Neural crest cell (in vitro differentiated cells): ENCODE results near the gene SPAG16. TPM values are rescaled to one million over a fixed set of nuclear protein-coding genes. Genes with fewer than 3 reads are reported as not detected.

Experiments used
- DNase-seq: peaks from one replicate; pipeline ENCODE4 v3.0.0; 2021; ENCODE audit warnings: low read depth, mixed read lengths, low spot score
- H3K27ac Mint-ChIP-seq: one replicate; pipeline ENCODE4 v1.8.0; 2021; ENCODE audit warnings: mild to moderate bottlenecking, mixed read lengths; ENCODE audit not compliant: unreplicated experiment
- H3K27me3 Mint-ChIP-seq: 2 replicates; pipeline ENCODE4 v1.8.0; 2021; ENCODE audit warnings: low read depth, mild to moderate bottlenecking, mixed read lengths
- H3K36me3 Mint-ChIP-seq: 2 replicates; pipeline ENCODE4 v1.8.0; 2021; ENCODE audit warnings: low read depth, mild to moderate bottlenecking, mixed read lengths
- H3K4me1 Mint-ChIP-seq: 2 replicates; pipeline ENCODE4 v1.8.0; 2021; ENCODE audit warnings: mixed read lengths
- H3K4me3 Mint-ChIP-seq: one replicate; pipeline ENCODE4 v1.8.0; 2021; ENCODE audit warnings: mild to moderate bottlenecking, mixed read lengths
- H3K9me3 Mint-ChIP-seq: 2 replicates; pipeline ENCODE4 v1.8.0; 2021; ENCODE audit warnings: mixed read lengths
- total RNA-seq: library from RNA; stranded (reverse); gene quantifications from 2 replicates; pipeline ENCODE4 v1.2.1, GENCODE V29; 2021
- TF ChIP-seq, protein P1 (sequence below): fragments of 200-600 bp; sonication (generic); conservative IDR thresholded peaks from 2 replicates; pipeline ENCODE4 v1.5.0; 2021; ENCODE audit warnings: antibody characterized with exemption, mild to moderate bottlenecking

SPAG16 gene
- total RNA-seq, 1 donor from 2014 or later: 29.0 TPM

DNA sequence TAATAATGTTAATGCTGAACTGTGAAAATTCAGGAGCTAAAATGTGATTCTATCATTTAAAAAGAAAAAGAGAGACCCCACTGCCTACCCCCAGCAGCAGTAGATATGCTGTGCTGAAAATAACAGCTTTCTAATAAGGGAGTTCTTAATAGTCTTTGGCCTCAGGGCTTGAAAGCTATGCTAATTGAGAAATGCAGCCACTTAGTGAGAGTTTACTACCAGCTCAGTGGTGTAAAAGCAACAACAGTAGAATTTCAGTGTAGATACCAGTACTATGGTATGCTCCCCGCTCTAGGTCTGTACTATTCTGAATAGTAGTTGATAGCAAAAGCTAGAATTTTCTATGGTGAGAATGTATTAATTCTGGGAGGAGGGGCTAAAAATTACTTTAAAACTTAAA lies 823.5 kb downstream of the SPAG16 start:
- Mint-ChIP-seq H3K27ac (no peak overlapping the region), H3K4me1 (peaks cover 4% of the 10 kb centered on the region), H3K27me3 (no peaks in the 10 kb centered on the region), H3K36me3 (peaks cover 11% of the 10 kb centered on the region), H3K4me3 (no peak overlapping the region), H3K9me3 (peaks cover 14% of the 10 kb centered on the region)
- DNase-seq: no peak
- TF ChIP-seq, protein P1, sequence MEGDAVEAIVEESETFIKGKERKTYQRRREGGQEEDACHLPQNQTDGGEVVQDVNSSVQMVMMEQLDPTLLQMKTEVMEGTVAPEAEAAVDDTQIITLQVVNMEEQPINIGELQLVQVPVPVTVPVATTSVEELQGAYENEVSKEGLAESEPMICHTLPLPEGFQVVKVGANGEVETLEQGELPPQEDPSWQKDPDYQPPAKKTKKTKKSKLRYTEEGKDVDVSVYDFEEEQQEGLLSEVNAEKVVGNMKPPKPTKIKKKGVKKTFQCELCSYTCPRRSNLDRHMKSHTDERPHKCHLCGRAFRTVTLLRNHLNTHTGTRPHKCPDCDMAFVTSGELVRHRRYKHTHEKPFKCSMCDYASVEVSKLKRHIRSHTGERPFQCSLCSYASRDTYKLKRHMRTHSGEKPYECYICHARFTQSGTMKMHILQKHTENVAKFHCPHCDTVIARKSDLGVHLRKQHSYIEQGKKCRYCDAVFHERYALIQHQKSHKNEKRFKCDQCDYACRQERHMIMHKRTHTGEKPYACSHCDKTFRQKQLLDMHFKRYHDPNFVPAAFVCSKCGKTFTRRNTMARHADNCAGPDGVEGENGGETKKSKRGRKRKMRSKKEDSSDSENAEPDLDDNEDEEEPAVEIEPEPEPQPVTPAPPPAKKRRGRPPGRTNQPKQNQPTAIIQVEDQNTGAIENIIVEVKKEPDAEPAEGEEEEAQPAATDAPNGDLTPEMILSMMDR: no peak

DNA sequence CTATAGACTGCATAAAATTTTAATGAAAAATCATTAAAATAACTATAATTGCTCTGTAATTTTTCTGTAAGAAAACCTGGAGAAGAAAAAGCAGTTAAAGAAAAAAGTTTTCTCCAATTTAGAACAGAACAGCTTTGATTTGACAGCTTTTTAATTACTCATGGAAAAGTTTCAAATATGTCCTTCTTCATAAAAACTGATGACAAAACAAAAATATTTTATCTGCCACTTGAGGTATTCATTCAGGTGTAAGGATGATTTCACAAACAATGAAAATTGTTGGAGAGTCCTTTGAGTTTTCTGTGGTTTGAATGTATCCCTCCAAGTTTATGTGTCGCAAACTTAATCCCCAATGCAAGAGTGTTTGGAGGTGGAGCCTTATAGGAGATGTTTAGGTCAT lies 824.3 kb downstream of the SPAG16 start:
- Mint-ChIP-seq H3K4me1 (no peaks in the 10 kb centered on the region), H3K9me3 (peaks cover 14% of the 10 kb centered on the region), H3K4me3 (no peak overlapping the region), H3K36me3 (peaks cover 12% of the 10 kb centered on the region), H3K27me3 (no peaks in the 10 kb centered on the region), H3K27ac (no peak overlapping the region)
- TF ChIP-seq, protein P1: no peak
- no peak for DNase-seq

DNA sequence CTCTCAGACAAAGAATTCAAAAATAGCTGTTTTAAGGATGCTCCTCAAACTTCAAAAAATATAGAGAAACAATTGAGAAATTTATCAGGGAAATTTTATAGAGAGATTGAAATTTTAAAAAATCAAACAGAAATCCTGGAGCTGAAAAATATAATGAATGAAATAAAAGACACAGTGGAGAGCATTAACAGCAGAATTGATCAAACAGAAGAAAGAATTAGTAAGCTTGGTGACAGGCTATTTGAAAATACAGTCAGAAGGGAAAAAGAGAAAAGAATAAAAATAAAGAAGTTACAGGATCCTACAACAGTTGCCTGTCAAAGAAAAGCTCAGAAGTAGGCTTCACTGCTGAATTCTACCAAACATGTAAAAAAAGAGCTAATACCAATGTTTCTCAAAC lies 832.8 kb downstream of the SPAG16 start:
- peaks cover 23% of the 10 kb centered on the region for H3K36me3 Mint-ChIP-seq
- no peaks in the 10 kb centered on the region for H3K4me1 Mint-ChIP-seq
- H3K27ac Mint-ChIP-seq: no peak overlapping the region
- H3K27me3 Mint-ChIP-seq: no peaks in the 10 kb centered on the region
- TF ChIP-seq, protein P1: no peak
- no peak for DNase-seq
- peaks cover 15% of the 10 kb centered on the region for H3K9me3 Mint-ChIP-seq
- H3K4me3 Mint-ChIP-seq: no peak overlapping the region

DNA sequence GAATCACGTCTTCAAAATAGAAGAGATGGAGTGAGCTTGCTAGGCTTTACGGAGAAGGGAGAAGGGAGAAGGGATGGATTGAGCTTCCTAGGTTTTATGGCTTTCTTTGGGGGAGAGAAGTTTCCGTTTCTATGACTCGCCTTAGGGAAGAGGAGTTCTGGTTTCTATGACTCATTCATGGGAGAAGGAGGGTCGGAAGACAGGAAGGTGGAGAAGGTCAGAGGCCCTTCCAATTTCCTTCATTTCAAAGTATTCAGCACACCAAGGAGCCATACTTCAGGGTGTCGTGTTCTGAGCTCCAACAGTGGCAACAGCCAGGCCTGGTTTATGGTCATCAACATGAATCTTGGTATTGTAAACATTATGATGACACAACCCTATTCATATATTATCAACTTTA lies 841.9 kb downstream of the SPAG16 start:
- no peak overlapping the region for H3K27ac Mint-ChIP-seq
- no peaks in the 10 kb centered on the region for H3K27me3 Mint-ChIP-seq
- H3K4me3 Mint-ChIP-seq: no peak overlapping the region
- H3K9me3 Mint-ChIP-seq: no peaks in the 10 kb centered on the region
- peaks cover 19% of the 10 kb centered on the region for H3K4me1 Mint-ChIP-seq
- H3K36me3 Mint-ChIP-seq: no peaks in the 10 kb centered on the region
- DNase-seq: no peak
- TF ChIP-seq, protein P1: no peak

DNA sequence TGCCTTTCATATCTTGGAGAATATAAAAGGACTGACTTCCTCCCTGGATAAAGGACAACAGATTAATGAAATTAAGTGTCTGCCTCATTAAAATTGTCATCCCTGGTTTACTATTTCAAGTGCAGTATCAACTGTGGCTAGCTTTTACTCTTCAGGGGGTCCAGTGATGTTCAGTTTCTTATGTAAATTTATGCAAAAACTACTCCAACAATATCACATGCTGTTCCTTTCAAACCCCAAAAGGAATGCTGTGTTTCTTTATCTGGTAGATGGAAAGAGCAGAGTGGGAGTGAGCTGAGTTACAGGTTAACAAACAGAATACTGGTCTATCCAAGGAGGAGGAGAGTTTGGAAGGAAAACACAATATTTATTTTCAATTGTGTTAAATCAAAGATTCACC lies 842.9 kb downstream of the SPAG16 start:
- Mint-ChIP-seq H3K9me3 (no peaks in the 10 kb centered on the region), H3K36me3 (no peaks in the 10 kb centered on the region), H3K4me1 (peaks cover 19% of the 10 kb centered on the region), H3K27me3 (no peaks in the 10 kb centered on the region), H3K27ac (no peak overlapping the region), H3K4me3 (no peak overlapping the region)
- no peak for DNase-seq
- TF ChIP-seq, protein P1: no peak

DNA sequence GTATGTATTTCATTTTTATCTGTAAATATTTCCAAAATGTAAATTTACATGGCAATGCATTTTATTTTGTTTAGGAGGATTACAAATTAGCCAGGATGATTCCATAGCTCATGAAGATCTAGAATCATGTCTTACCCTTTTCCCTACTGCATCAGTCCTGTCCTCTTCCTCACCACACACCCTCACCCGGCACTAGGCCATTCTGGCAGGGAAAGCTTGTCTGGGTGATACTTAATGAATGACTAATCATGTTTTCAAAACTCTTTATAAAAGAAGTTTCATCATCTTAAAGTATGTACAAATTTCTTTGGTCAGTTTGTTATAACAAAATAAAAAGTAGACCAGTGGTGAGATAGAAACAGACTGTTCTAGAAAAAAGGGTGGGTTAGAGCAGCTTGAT lies 843.3 kb downstream of the SPAG16 start:
- no peak overlapping the region for H3K4me3 Mint-ChIP-seq
- TF ChIP-seq, protein P1: no peak
- H3K27ac Mint-ChIP-seq: no peak overlapping the region
- DNase-seq: no peak
- H3K9me3 Mint-ChIP-seq: no peaks in the 10 kb centered on the region
- H3K36me3 Mint-ChIP-seq: no peaks in the 10 kb centered on the region
- no peaks in the 10 kb centered on the region for H3K27me3 Mint-ChIP-seq
- H3K4me1 Mint-ChIP-seq: peaks cover 19% of the 10 kb centered on the region
